Renal cortex interstitium (tissue), 11 donors: ENCODE results near the gene CTSW. TPM values are rescaled to one million over a fixed set of nuclear protein-coding genes. Genes with fewer than 3 reads are reported as not detected.

Experiments
- DNase-seq, 11 donors: peaks; one replicate each; pipeline ENCODE4 v3.0.0-alpha.2; 2013; ENCODE audit warnings: low read depth in 9 of 11, low spot score in 4 of 11; ENCODE audit errors: extremely low read depth in 1 of 11
- polyA plus RNA-seq, 3 donors: library from polyadenylated mRNA; unstranded; fragments of 120-200 nt; gene quantifications; one replicate each; pipeline ENCODE4 v1.2.1, GENCODE V29; 2013; ENCODE audit not compliant: insufficient read length in 3 of 3

Gene CTSW
- polyA plus RNA-seq, 3 donors, result 0.47 to 1.3 (median 1.0) TPM

GRCh38 chr11:65864706-65865471 lies 14.7 kb upstream of the CTSW start:
- DNase-seq, result no peak

- no peak for DNase-seq
These were observed 14.0 kb upstream of the CTSW start for GRCh38 chr11:65865550-65866172.

GRCh38 chr11:65866509-65867283 lies 12.9 kb upstream of the CTSW start:
- no peak for DNase-seq

- DNase-seq, result no peak
These were observed 12.2 kb upstream of the CTSW start for GRCh38 chr11:65867284-65868071.

- DNase-seq, result no peak
These were observed 11.5 kb upstream of the CTSW start for GRCh38 chr11:65868076-65868667.

- no peak for DNase-seq
These were observed 10.7 kb upstream of the CTSW start for GRCh38 chr11:65868907-65869306.

- DNase-seq, result no peak
These were observed 9.9 kb upstream of the CTSW start for GRCh38 chr11:65869643-65870306.

- DNase-seq, result no peak
These were observed 9.4 kb upstream of the CTSW start for GRCh38 chr11:65870307-65870658.

GRCh38 chr11:65870706-65871681 lies 8.6 kb upstream of the CTSW start:
- no peak for DNase-seq

- no peak for DNase-seq
These were observed 7.7 kb upstream of the CTSW start for GRCh38 chr11:65871811-65872548.

- DNase-seq, result peak in 1 of 11 donors; percentile 36
These were observed 6.9 kb upstream of the CTSW start, which contains the start of gene EFEMP2 for GRCh38 chr11:65872586-65873317. Gene EFEMP2, minus strand, starts transcription at chr11:65872800. Its CDS starts 446 bp downstream, at chr11:65872354.

GRCh38 chr11:65873318-65874156 lies 6.1 kb upstream of the CTSW start:
- DNase-seq, result peak in 10 of 11 donors; percentile 81 to 89 (median 88)

GRCh38 chr11:65880027-65880426 lies 390 bp downstream of the CTSW start:
- DNase-seq, result no peak

GRCh38 chr11:65880844-65881421 lies 1.3 kb downstream of the CTSW start:
- DNase-seq, result no peak
